ENCODE results near the gene OR10C1. TPM values are rescaled to one million over a fixed set of nuclear protein-coding genes. Genes with fewer than 3 reads are reported as not detected.

Gene OR10C1
- total RNA-seq, 1 experiment from 2014 or later, result not detected

DNA sequence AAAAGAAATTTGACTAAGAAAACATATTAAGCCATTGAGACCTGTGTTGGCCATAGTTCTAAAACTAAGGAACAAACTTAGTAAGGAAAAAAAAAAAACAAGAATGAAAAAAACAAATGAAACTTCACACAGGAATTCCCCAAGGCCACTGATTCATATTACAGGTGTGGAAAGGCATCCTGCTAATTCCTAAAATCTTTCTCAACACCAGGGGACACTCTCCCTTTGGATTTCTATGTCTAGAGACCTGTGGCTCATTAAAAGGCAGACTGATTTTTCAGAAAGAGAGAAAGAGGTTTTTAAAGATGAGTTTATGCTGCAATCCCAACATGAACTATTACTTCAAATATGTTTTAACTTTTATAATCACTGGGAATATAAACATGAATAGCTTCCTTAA, 24.5 kb upstream of the OR10C1 start, which contains the start of gene OR12D1:
TSS of gene OR12D1 (plus strand) at position 341 of the 400 bp plus-strand sequence.
- H2BK20ac ChIP-seq (ENCODE audit: low read depth, low read length, poor library complexity, severe bottlenecking), result no peak within 1 kb of the TSS
- Mint-ChIP-seq H3K4me1 (no peaks in the 10 kb centered on the region), H3K27me3 (ENCODE audit: low read depth) (peaks cover 5% of the 10 kb centered on the region; the same call in 1 of the 2 replicates)

More for the DNA sequence above, 24.5 kb upstream of the OR10C1 start, which contains the start of gene OR12D1:
- Histone ChIP-seq H3K9me3 (ENCODE audit: control insufficient read depth, low read depth, low read length) (no peaks in the 10 kb centered on the region), H3T11ph (ENCODE audit: low read length) (no peak within 1 kb of the TSS), H3K4me1 (ENCODE audit: insufficient read depth, low read length) (no peaks in the 10 kb centered on the region), H3K79me1 (ENCODE audit: insufficient read depth, low read depth, low read length, poor library complexity, severe bottlenecking) (no peaks in the 10 kb centered on the region), H2BK15ac (ENCODE audit: low read depth, low read length) (no peak within 1 kb of the TSS), H3K18ac (ENCODE audit: insufficient read length, low read depth, low read length) (no peak within 1 kb of the TSS), H2BK5ac (ENCODE audit: insufficient read length, low read length) (no peak within 1 kb of the TSS), H3K4ac (ENCODE audit: low read depth, low read length) (no peak within 1 kb of the TSS), H4K20me1 (ENCODE audit: control insufficient read depth, insufficient read depth, insufficient read length) (no peaks in the 10 kb centered on the region), H3K9ac (ENCODE audit: extremely low read depth, insufficient read length, low read length) (no peak within 1 kb of the TSS), H4K91ac (ENCODE audit: insufficient read length, low read depth, low read length) (no peak within 1 kb of the TSS), H2BK12ac (ENCODE audit: insufficient read length, low read depth, low read length) (no peak within 1 kb of the TSS), H3K14ac (ENCODE audit: insufficient read depth, low read length) (no peak within 1 kb of the TSS), H3K23me2 (ENCODE audit: insufficient read length, low read depth, low read length, poor library complexity, severe bottlenecking) (no peaks in the 10 kb centered on the region), H3K23ac (ENCODE audit: insufficient read length, low read depth, low read length) (no peak within 1 kb of the TSS), H3K79me2 (ENCODE audit: insufficient read depth, low read length) (no peaks in the 10 kb centered on the region), H2AK5ac (ENCODE audit: insufficient read length, low read length) (no peak within 1 kb of the TSS), H2BK120ac (ENCODE audit: low read depth, low read length, poor library complexity, severe bottlenecking) (no peak within 1 kb of the TSS), H4K8ac (replicated peaks; ENCODE audit: insufficient read length, low read depth, low read length) (no peak within 1 kb of the TSS), H3K4me2 (ENCODE audit: insufficient read depth, insufficient read length, low read length) (no peak within 1 kb of the TSS), H4K5ac (ENCODE audit: insufficient read length, low read depth, low read length) (no peak within 1 kb of the TSS), H2AFZ (ENCODE audit: low read length) (no peak within 1 kb of the TSS), H3K56ac (ENCODE audit: insufficient read length, low read depth, low read length) (no peak within 1 kb of the TSS), H3K27ac (ENCODE audit: insufficient read length, low read depth, low read length) (no peak within 1 kb of the TSS), H3K27me3 (ENCODE audit: insufficient read depth, low read length) (no peaks in the 10 kb centered on the region)
- DNase-seq, result no peak
- Mint-ChIP-seq H3K9me3 (peaks cover 2 to 7% of the 10 kb centered on the region in 2 experiments; a peak in 3 of 5 replicates), H3K4me3 (no peak within 1 kb of the TSS), H3K36me3 (ENCODE audit: insufficient read depth in 1 of 3, low read depth in 3 of 3) (no peaks in the 10 kb centered on the region), H3K27ac (no peak within 1 kb of the TSS)
- TF ChIP-seq, protein P1, sequence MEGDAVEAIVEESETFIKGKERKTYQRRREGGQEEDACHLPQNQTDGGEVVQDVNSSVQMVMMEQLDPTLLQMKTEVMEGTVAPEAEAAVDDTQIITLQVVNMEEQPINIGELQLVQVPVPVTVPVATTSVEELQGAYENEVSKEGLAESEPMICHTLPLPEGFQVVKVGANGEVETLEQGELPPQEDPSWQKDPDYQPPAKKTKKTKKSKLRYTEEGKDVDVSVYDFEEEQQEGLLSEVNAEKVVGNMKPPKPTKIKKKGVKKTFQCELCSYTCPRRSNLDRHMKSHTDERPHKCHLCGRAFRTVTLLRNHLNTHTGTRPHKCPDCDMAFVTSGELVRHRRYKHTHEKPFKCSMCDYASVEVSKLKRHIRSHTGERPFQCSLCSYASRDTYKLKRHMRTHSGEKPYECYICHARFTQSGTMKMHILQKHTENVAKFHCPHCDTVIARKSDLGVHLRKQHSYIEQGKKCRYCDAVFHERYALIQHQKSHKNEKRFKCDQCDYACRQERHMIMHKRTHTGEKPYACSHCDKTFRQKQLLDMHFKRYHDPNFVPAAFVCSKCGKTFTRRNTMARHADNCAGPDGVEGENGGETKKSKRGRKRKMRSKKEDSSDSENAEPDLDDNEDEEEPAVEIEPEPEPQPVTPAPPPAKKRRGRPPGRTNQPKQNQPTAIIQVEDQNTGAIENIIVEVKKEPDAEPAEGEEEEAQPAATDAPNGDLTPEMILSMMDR (conservative IDR thresholded peaks at IDR 0.05), result peak; percentile 59
